Panc1 (cell line): ENCODE results near the gene LIPJ. TPM values are rescaled to one million over a fixed set of nuclear protein-coding genes. Genes with fewer than 3 reads are reported as not detected.

Experiments
- ATAC-seq: fragments of 200-7000 bp; cut with Tn5 transposase; 2 replicates; pipeline ENCODE4 v1.9.1; 2020; ENCODE audit warnings: mild to moderate bottlenecking, moderate library complexity
- BruUV-seq: library from RNA; stranded (reverse); fragments of 400-500 nt; replicated peaks from 2 replicates; lab custom pipeline; 2021; lab: Mats Ljungman, UMichigan
- CTCF ChIA-PET: fragments of 300-600 bp; sonication (Branson Sonifier 250); formaldehyde crosslinking; loops from one replicate; lab custom pipeline; 2022; ENCODE audit warnings: antibody characterized with exemption; lab: Charles Lee
- POLR2A ChIA-PET: fragments of 300-600 bp; sonication (Branson Sonifier 250); formaldehyde crosslinking; loops from one replicate; lab custom pipeline; 2022; ENCODE audit warnings: antibody characterized with exemption; lab: Charles Lee
- DNase-seq: peaks from one replicate; pipeline ENCODE4 v3.0.0-alpha.2; 2010; ENCODE audit warnings: low read depth, low spot score
- H3K27ac ChIP-seq: 2 replicates; pipeline ENCODE4 v1.5.1; 2011; ENCODE audit warnings: mild to moderate bottlenecking, low read length, inconsistent platforms
- H3K27me3 ChIP-seq: fragments of 200-500 bp; sonication (Bioruptor generic); 2 replicates; pipeline ENCODE4 v1.6.0; 2014; ENCODE audit warnings: low read length, inconsistent platforms; ENCODE audit not compliant: control insufficient read depth, insufficient read depth
- H3K36me3 ChIP-seq: fragments of 200-500 bp; sonication (Bioruptor generic); 2 replicates; pipeline ENCODE4 v1.5.1; 2014; ENCODE audit warnings: inconsistent platforms, mild to moderate bottlenecking, low read length, moderate library complexity; ENCODE audit not compliant: control insufficient read depth, insufficient read depth
- H3K4me1 ChIP-seq: 2 replicates; pipeline ENCODE4 v1.5.1; 2011; ENCODE audit warnings: inconsistent platforms, mild to moderate bottlenecking, low read length, moderate library complexity; ENCODE audit not compliant: control insufficient read depth, insufficient read depth
- H3K4me3 ChIP-seq, 2 experiments: 2 replicates each; pipeline ENCODE4 v1.5.1; 2011 to 2012; ENCODE audit warnings: low read depth in 2 of 2, low read length in 2 of 2, mild to moderate bottlenecking in 2 of 2, inconsistent platforms in 1 of 2, moderate library complexity in 1 of 2
- H3K9me3 ChIP-seq: fragments of 200-500 bp; sonication (Bioruptor generic); 2 replicates; pipeline ENCODE4 v1.5.1; 2014; ENCODE audit warnings: low read depth, mild to moderate bottlenecking, inconsistent platforms, low read length, moderate library complexity; ENCODE audit not compliant: control insufficient read depth, insufficient read depth
- POLR2AphosphoS5 ChIP-seq: IDR thresholded peaks from 2 replicates; pipeline ENCODE4 v1.6.1; 2012; ENCODE audit warnings: mild to moderate bottlenecking, low read depth, low read length, moderate library complexity
- SIN3A ChIP-seq: IDR thresholded peaks from 2 replicates; pipeline ENCODE4 v1.6.1; 2012; ENCODE audit warnings: low read depth, mild to moderate bottlenecking, low read length, moderate library complexity, borderline replicate concordance; ENCODE audit not compliant: insufficient read depth
- TCF7L2 ChIP-seq: IDR thresholded peaks from 2 replicates; pipeline ENCODE4 v1.6.1; 2011; ENCODE audit warnings: mild to moderate bottlenecking, low read depth, low read length, inconsistent platforms
- in situ Hi-C: cut with HindIII; loops from 2 replicates; pipeline ENCODE4 v1.10.0; 2016; ENCODE audit warnings: low sequenced_read_pairs, low pct_unique_long_range_greater_than_20kb
- intact Hi-C: fragments of 100-400 bp; cut with micrococcal nuclease; formaldehyde crosslinking; loops from one replicate; pipeline ENCODE4 v1.10.0; 2022; ENCODE audit not compliant: unreplicated experiment
- total RNA-seq: library from RNA; stranded (reverse); gene quantifications from one replicate; pipeline ENCODE4 v1.2.1, GENCODE V29; 2021; ENCODE audit not compliant: unreplicated experiment
- TF ChIP-seq, protein P1 (sequence below), 2 experiments: IDR thresholded peaks; 2 replicates each; pipeline ENCODE4 v1.6.1; 2011 to 2012; ENCODE audit warnings: low read depth in 2 of 2, control low read depth in 1 of 2, low read length in 1 of 2, mild to moderate bottlenecking in 1 of 2, moderate library complexity in 1 of 2; ENCODE audit not compliant: insufficient read depth in 1 of 2
- TF ChIP-seq, protein P2 (sequence below): fragments of 450-650 bp; IDR thresholded peaks from 2 replicates; pipeline ENCODE4 v1.5.1; 2017; ENCODE audit warnings: mild to moderate bottlenecking

Gene LIPJ
- total RNA-seq, 1 experiment from 2014 or later, result not detected

DNA sequence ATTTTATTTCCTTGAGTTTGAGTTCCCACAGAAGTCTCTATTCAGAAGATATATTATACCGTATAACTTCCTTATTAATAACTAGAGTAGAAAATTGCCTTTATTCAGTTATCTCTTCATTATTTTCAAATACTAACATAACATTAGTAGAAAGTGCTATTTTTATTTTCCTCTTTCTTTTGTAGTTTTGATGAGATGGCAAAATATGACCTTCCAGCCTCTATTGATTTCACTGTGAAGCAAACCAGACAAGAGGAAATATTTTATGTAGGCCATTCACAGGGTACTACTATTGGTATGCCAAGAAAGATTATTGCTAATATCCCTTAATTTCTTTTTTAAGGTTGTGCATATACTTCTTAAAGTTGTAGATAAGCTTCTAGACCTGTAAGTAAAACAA, 7.9 kb downstream of the LIPJ start:
- no peak for DNase-seq
- Histone ChIP-seq H3K9me3 (no peaks in the 10 kb centered on the region), H3K4me3 (no peak overlapping the region), H3K27me3 (no peaks in the 10 kb centered on the region; the same call in 1 of the 2 replicates), H3K4me1 (no peaks in the 10 kb centered on the region), H3K36me3 (no peaks in the 10 kb centered on the region), H3K27ac (no peak overlapping the region)
- BruUV-seq, result no TSS peak
- ChIA-PET CTCF (no interaction called here), POLR2A (no interaction called here)
- intact Hi-C loops (no loop called here), in situ Hi-C loops (no loop called here)
- no peak for ATAC-seq
- TF ChIP-seq TCF7L2, result no peak
- TF ChIP-seq, protein P1, sequence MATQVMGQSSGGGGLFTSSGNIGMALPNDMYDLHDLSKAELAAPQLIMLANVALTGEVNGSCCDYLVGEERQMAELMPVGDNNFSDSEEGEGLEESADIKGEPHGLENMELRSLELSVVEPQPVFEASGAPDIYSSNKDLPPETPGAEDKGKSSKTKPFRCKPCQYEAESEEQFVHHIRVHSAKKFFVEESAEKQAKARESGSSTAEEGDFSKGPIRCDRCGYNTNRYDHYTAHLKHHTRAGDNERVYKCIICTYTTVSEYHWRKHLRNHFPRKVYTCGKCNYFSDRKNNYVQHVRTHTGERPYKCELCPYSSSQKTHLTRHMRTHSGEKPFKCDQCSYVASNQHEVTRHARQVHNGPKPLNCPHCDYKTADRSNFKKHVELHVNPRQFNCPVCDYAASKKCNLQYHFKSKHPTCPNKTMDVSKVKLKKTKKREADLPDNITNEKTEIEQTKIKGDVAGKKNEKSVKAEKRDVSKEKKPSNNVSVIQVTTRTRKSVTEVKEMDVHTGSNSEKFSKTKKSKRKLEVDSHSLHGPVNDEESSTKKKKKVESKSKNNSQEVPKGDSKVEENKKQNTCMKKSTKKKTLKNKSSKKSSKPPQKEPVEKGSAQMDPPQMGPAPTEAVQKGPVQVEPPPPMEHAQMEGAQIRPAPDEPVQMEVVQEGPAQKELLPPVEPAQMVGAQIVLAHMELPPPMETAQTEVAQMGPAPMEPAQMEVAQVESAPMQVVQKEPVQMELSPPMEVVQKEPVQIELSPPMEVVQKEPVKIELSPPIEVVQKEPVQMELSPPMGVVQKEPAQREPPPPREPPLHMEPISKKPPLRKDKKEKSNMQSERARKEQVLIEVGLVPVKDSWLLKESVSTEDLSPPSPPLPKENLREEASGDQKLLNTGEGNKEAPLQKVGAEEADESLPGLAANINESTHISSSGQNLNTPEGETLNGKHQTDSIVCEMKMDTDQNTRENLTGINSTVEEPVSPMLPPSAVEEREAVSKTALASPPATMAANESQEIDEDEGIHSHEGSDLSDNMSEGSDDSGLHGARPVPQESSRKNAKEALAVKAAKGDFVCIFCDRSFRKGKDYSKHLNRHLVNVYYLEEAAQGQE (IDR thresholded peaks at IDR 0.05; ENCODE audit: insufficient read depth in 1 of 2, low read depth in 2 of 2, low read length in 1 of 2), result no peak
- TF ChIP-seq, protein P2, sequence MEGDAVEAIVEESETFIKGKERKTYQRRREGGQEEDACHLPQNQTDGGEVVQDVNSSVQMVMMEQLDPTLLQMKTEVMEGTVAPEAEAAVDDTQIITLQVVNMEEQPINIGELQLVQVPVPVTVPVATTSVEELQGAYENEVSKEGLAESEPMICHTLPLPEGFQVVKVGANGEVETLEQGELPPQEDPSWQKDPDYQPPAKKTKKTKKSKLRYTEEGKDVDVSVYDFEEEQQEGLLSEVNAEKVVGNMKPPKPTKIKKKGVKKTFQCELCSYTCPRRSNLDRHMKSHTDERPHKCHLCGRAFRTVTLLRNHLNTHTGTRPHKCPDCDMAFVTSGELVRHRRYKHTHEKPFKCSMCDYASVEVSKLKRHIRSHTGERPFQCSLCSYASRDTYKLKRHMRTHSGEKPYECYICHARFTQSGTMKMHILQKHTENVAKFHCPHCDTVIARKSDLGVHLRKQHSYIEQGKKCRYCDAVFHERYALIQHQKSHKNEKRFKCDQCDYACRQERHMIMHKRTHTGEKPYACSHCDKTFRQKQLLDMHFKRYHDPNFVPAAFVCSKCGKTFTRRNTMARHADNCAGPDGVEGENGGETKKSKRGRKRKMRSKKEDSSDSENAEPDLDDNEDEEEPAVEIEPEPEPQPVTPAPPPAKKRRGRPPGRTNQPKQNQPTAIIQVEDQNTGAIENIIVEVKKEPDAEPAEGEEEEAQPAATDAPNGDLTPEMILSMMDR, result no peak
- TF ChIP-seq SIN3A, result no peak
- no peak for TF ChIP-seq POLR2AphosphoS5

GRCh38 chr10:88598055-88598454, 11.5 kb downstream of the LIPJ start:
- BruUV-seq, result no TSS peak
- Histone ChIP-seq H3K4me1 (no peaks in the 10 kb centered on the region), H3K36me3 (no peaks in the 10 kb centered on the region), H3K27me3 (no peaks in the 10 kb centered on the region), H3K4me3 (no peak overlapping the region), H3K9me3 (no peaks in the 10 kb centered on the region), H3K27ac (no peak overlapping the region)
- intact Hi-C loops, result no loop called here
- TF ChIP-seq TCF7L2, result no peak
- TF ChIP-seq, protein P2, result no peak
- TF ChIP-seq, protein P1 (IDR thresholded peaks at IDR 0.05; ENCODE audit: insufficient read depth in 1 of 2, low read depth in 2 of 2, low read length in 1 of 2), result no peak
- TF ChIP-seq SIN3A, result no peak
- POLR2A ChIA-PET, result interaction anchor here (0.7 kb wide), 1 partner anchor 1044 kb away, joined by 3 read pairs; no protein-coding TSS in a partner anchor
- no peak for ATAC-seq
- DNase-seq, result no peak
- in situ Hi-C loops, result no loop called here
- CTCF ChIA-PET, result no interaction called here
